Measurements from ENCODE around the gene ESYT1.

DNA sequence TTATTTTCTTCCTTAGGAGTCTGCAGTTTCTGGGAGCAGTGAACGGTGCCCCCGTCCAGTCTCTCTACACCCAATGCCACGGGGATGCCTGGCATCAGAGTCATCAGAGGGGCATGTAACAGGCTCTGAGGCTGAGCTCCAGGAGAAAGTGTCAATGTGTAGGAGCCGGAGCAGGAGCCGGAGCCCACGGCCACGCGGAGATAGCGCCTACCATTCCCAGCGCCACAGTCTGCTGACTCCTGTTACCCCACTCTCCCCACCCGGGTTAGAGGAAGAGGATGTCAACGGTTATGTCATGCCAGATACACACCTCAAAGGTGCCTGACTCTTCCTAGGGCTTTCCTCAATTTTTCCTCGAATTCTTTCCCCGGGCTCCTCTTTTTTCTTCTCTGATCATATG is 27.0 kb upstream of the ESYT1 start:
- TF ChIP-seq EP300 (IDR thresholded peaks at IDR 0.05) (no peak), POLR2A (IDR thresholded peaks at IDR 0.05; ENCODE audit: low read depth) (no peak), POLR2AphosphoS5 (IDR thresholded peaks at IDR 0.05) (no peak)
- TF ChIP-seq, protein P1, sequence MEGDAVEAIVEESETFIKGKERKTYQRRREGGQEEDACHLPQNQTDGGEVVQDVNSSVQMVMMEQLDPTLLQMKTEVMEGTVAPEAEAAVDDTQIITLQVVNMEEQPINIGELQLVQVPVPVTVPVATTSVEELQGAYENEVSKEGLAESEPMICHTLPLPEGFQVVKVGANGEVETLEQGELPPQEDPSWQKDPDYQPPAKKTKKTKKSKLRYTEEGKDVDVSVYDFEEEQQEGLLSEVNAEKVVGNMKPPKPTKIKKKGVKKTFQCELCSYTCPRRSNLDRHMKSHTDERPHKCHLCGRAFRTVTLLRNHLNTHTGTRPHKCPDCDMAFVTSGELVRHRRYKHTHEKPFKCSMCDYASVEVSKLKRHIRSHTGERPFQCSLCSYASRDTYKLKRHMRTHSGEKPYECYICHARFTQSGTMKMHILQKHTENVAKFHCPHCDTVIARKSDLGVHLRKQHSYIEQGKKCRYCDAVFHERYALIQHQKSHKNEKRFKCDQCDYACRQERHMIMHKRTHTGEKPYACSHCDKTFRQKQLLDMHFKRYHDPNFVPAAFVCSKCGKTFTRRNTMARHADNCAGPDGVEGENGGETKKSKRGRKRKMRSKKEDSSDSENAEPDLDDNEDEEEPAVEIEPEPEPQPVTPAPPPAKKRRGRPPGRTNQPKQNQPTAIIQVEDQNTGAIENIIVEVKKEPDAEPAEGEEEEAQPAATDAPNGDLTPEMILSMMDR (IDR thresholded peaks at IDR 0.05), result no peak
